Measurements from ENCODE around the gene ALAD.

ALAD gene

GRCh38 chr9:113345671-113346070, 55.4 kb downstream of the ALAD start:
- no peak for DNase-seq (ENCODE audit: low read depth)

- DNase-seq (ENCODE audit: low read depth), result no peak
Observed at GRCh38 chr9:113345190-113345589, 55.9 kb downstream of the ALAD start.

GRCh38 chr9:113343732-113344231, 57.3 kb downstream of the ALAD start:
- DNase-seq (ENCODE audit: low read depth), result peak; percentile 83

- DNase-seq (ENCODE audit: low read depth), result no peak
Observed at GRCh38 chr9:113341712-113342410, 59.2 kb downstream of the ALAD start.

GRCh38 chr9:113340011-113340699, 60.9 kb downstream of the ALAD start, which contains the start of gene WDR31:
TSS of gene WDR31 (minus strand) at chr9:113340275. CDS start at chr9:113332022, 8,253 bp downstream.
- DNase-seq (ENCODE audit: low read depth), result peak; percentile 88

GRCh38 chr9:113337714-113338113, 63.4 kb downstream of the ALAD start:
- no peak for DNase-seq (ENCODE audit: low read depth)

Data from EH (cell line).